Epithelial cell of proximal tubule (primary cell): ENCODE measurements around the gene MSRB3. TPM values are rescaled to one million over a fixed set of nuclear protein-coding genes. Genes with fewer than 3 reads are reported as not detected.
A peak's percentile ranks its signal among the peaks of the same experiment; 100 is the strongest.

ENCODE experiments used
- DNase-seq: peaks from one replicate; pipeline ENCODE4 v3.0.0-alpha.2; 2011; ENCODE audit warnings: low read depth
- H3K4me3 ChIP-seq: 2 replicates; pipeline ENCODE4 v1.5.1; 2011; ENCODE audit warnings: low read depth, mild to moderate bottlenecking, low read length
- CTCF ChIP-seq: conservative IDR thresholded peaks from 2 replicates; pipeline ENCODE4 v1.5.1; 2012; ENCODE audit warnings: low read depth, mild to moderate bottlenecking, low read length
- total RNA-seq: library from RNA; depleted of rRNA; stranded (reverse); fragments of >200 nt; gene quantifications from 2 replicates; pipeline ENCODE4 v1.2.3, GENCODE V29; 2015

The MSRB3 gene
- total RNA-seq, 1 donor from 2014 or later: 4.0 TPM

GRCh38 chr12:65300679-65301349 is 22.3 kb downstream of the MSRB3 start:
- no peak for DNase-seq
- H3K4me3 ChIP-seq: no peak overlapping the region

GRCh38 chr12:65302891-65303290 is 24.4 kb downstream of the MSRB3 start:
- no peak for DNase-seq
- no peak for TF ChIP-seq CTCF
- H3K4me3 ChIP-seq: no peak overlapping the region

More at GRCh38 chr12:65300679-65301349, 22.3 kb downstream of the MSRB3 start:
- TF ChIP-seq CTCF: peak; percentile 70

- DNase-seq: no peak
- no peak overlapping the region for H3K4me3 ChIP-seq
- no peak for TF ChIP-seq CTCF
Observed at GRCh38 chr12:65305346-65305950, 27.0 kb downstream of the MSRB3 start.

GRCh38 chr12:65306366-65307168 is 28.1 kb downstream of the MSRB3 start:
- TF ChIP-seq CTCF: peak; percentile 85
- DNase-seq: no peak
- peak overlapping the region; percentile 19 for H3K4me3 ChIP-seq

GRCh38 chr12:65307169-65307501 is 28.7 kb downstream of the MSRB3 start:
- H3K4me3 ChIP-seq: no peak overlapping the region
- DNase-seq: no peak
- TF ChIP-seq CTCF: no peak

GRCh38 chr12:65308006-65308405 is 29.5 kb downstream of the MSRB3 start:
- no peak for DNase-seq
- TF ChIP-seq CTCF: no peak
- no peak overlapping the region for H3K4me3 ChIP-seq
